T-helper 1 cell (primary cell): ENCODE data around the gene TRIM42.

ENCODE experiments used
- DNase-seq, 5 donors: peaks; one replicate each; pipeline ENCODE4 v3.0.0-alpha.2; 2012 to 2020
- total RNA-seq, 4 donors: gene quantifications; one replicate each; lab custom pipeline; 2026; lab: John Stamatoyannopoulos, UW

The TRIM42 gene
- 0 reads per million in 4 donors for total RNA-seq

DNA sequence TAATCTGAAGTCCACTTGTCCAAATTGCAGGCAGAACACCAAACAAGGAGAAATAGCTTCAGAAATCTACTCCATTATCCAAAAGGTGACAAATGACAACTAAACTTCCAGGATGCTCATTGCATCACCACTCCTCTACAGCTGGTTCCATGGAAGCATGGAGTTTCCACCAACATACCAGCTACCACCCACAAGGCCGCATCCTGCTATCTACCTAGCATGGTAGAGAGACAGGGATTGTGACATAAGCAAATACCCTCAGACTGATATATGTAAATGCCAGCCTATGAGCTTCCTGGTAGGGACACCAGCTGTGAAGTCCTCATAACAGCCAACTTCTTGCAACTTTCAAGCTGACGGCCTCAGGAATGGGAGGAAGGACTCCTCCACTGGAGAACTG is at the start of gene TRIM42:
TRIM42 (plus strand) TSS at position 301 of the 400 bp plus-strand sequence. CDS start 166 bp downstream, outside the sequence.
- DNase-seq: no peak

DNA sequence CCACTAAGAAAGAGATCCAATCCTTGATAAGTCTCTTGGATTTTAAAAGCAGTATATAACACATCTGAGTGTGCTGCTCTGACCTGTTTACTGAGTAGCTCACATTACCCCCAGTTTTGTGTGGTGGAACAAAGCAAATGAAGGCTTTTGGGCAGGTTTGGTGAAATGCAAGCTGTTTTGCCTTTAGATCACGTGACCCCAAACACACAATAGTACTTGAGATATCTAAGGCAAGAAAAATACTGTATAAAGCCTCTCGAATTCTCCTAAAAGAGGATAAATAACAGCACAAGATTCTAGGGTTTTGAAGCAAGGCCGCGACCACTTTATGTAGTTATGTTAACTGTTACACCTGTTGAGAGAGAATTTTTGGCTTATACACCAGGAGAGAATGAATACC is 49.3 kb upstream of the TRIM42 start:
- DNase-seq: no peak

DNA sequence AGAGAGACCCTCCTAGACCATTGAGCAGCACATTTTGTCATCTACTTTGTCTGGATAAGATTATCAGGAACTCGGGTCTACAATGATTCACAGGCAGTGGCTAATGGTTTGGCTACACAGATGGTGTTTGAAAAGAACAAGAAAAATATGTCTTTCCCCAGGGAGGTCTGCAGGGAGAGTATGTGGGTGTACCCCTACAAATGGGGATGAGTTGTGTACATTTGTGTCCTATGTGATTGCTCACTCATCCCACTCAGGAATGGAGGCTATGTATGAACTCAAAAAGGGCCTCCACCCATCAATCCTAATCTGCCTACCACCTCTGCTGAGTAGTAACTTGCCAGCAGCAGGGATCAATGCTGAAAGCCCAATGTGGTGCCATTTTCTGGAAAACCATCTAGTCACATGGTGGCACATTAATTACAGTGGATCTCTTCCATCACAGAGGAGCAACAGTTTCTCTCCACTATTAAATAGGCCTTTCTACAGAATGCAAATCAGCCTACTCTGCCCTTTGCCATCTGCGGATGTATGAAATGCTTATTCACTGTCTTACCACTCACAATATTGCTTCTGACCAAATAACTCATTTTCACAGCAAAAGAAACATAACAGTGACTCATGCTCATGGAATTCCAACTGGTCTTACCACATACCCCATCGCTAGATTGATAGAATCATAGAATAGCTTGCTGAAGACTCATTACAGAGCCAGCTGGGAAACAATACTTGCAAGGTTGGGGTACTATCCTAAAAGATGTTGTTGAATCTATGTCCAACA is 48.3 kb upstream of the TRIM42 start:
- DNase-seq: no peak

DNA sequence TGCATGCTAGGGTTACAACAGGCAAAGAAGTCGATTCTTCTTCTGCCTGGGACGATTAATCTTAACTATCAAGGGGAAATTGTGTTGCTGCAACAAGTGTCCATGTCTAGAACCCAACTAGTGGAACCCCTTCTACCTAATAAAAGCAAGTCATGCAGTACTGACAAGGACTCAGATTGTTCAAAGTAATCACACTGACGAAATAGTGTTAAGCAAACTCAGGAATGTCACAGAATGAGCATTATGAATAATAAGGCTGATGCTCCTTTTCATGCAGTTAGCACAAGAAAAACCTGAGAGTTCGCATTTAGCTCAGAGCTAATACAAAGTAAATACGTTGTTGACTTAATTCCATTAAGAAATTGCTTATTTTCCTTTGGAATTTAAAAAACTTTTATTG is 47.5 kb upstream of the TRIM42 start:
- DNase-seq: no peak

DNA sequence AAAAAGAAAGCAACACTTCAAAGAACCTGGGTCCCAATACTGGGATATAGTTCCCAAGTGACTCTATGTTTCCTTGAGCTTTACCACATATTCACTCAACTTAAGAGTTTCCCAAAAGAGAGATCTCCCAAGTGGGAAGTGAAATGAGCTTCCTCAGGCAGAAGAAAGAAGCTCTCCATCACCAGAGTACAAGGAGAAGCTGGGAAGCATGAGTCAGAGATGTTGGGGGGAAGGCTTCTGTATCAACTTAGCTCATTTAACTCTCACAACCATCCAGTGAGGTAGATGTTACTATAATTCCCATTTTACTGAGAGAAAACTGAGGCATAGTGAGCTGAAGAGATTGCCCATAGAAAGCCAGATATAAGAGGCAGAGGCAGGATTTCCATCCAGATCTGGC is 47.0 kb upstream of the TRIM42 start:
- no peak for DNase-seq

DNA sequence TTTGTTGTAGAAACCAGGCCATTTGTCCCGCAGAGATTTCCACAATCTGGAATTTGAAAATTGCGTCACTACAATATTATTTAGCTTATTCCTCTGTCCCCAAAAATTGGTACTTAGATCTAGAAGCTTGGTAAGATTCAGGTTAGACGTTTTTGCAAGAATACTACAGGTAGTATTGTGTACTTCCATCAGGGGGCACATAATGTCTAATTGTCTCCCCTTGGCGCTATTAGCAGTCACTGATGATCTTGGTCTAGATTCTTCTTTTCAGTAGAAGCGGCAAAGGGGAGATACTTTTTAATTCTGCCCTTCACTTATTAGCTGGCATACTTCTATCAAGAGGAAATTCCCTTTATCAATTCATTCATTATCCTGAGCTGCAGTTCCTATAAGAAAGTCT is 42.6 kb upstream of the TRIM42 start:
- DNase-seq: no peak

DNA sequence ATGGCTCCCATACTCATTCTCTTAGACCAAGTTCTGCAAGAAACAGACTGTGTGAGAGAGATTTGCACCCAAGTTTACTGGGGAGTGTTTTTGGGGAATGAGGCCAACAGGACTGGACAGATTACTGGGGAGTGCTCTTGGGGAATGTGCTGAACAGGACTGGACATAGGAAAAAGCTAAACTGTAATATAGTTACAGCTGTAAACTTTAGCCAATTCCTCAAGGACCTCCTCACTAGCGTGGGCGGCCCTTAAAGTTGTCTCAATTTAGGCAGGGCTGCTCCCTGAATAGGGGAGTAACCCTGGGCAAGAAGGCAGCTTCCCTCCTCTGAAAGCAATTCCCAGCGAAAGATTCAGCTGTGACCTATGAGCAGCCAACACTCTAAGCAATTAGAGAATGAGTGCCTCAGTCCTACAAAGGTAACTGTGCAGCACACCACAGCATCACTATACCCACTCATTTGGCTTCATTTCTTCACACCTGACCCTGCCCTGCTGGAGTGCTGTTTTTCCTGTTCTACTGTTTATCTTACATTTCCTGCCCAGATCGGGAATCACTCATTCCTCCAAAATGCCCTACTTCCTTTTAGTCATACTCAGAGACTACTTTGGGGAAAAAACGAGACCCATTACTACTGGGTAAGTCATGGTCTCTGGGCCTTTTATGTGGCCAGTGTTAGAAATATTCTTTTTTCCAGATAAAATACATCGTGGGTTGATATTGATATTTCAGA is 41.3 kb upstream of the TRIM42 start:
- DNase-seq: no peak

DNA sequence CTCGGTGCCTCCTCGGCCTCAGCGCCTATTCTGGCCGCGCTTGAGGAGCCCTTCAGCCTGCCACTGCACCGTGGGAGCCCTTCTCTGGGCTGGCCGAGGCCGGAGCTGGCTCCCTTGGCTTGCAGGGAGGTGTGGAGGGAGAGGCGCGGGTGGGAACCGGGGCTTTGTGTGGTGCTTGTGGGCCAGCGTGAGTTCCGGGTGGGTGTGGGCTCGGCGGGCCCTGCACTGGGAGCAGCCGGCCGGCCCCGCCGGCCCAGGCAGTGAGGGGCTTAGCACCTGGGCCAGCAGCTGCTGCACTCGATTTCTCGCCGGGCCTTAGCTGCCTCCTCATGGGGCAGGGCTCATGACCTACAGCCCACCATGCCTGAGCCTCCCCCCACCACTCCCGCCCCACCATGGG is 26.6 kb upstream of the TRIM42 start:
- DNase-seq: no peak

DNA sequence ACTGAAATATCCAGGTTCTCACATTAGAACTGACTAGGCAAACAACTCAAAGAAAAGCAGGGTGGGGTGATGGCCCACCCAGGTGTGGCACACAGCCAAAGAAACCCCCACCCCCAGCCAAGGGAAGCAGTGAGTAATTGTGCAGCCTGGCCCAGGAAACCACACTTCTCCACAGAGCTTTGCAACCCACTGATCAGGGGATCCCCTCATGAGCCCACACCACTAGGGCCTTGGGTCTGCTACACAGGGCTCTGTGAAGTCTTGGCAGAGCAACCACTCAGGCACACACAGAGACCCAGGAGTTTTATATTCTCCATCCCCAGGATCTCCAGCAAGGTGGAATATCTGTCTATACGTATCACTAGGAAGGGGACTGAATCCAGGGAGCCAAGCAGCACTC is 22.2 kb upstream of the TRIM42 start:
- no peak for DNase-seq

DNA sequence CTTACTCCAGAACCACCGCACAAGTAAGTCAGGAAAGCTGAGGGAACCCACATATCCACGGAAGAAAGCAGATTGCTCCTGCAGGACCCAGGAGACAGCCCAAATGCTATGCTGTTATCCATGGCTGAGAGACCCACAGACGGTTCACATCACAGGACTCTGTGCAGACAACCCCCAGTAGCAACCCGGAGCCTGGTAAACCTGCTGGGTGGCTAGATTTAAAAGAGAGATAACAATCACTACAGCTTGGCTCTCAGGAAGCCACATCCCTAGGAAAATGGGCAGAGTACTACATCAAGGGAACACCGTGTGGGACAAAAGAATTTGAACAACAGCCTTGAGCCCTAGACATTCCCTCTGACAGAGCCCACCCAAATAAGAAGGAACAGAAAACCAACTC is 13.8 kb upstream of the TRIM42 start:
- DNase-seq: no peak

DNA sequence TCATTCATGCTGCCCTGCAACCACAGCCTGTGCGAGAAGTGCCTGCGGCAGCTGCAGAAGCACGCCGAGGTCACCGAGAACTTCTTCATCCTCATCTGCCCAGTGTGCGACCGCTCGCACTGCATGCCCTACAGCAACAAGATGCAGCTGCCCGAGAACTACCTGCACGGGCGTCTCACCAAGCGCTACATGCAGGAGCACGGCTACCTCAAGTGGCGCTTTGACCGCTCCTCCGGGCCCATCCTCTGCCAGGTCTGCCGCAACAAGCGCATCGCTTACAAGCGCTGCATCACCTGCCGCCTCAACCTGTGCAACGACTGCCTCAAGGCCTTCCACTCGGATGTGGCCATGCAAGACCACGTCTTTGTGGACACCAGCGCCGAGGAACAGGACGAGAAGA is 4.7 kb downstream of the TRIM42 start:
- no peak for DNase-seq

DNA sequence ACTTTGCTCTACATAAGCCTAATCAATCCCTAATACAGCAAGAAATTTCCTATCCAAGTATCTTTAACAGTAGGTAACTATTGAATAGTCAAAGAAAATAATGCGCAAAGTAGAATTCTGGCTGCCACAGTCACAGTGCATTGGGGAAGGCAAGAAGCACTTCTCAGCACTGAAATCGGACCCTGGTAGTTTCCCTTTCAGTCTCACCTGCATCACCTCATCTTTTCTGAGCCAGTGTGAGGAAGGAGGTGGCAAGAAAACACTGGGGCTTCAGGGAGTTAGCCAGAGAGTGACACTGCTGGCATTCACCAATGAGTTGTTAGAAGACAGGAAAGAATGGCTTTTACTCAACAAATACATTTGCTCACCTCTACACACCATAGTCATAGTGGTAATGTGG is 8.3 kb downstream of the TRIM42 start:
- DNase-seq: no peak

DNA sequence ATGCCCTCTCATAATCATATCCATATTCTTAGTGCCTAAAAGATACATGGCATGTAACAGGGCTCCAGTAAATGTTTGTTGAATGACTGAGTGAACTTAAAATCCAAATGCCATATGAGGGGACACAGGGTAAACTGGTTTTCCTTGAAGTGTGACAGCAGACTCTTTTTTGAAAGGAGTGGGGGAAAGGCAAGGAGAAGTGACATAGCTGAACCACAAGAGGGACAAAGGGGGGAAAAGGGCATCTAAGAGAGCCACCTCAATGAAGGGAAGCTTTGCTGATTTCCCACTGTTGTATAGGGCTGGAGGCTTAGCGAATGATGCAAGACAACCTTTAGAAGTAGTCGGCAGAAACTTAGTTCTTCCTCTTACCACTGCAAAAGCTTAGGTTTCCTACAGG is 9.1 kb downstream of the TRIM42 start:
- no peak for DNase-seq

DNA sequence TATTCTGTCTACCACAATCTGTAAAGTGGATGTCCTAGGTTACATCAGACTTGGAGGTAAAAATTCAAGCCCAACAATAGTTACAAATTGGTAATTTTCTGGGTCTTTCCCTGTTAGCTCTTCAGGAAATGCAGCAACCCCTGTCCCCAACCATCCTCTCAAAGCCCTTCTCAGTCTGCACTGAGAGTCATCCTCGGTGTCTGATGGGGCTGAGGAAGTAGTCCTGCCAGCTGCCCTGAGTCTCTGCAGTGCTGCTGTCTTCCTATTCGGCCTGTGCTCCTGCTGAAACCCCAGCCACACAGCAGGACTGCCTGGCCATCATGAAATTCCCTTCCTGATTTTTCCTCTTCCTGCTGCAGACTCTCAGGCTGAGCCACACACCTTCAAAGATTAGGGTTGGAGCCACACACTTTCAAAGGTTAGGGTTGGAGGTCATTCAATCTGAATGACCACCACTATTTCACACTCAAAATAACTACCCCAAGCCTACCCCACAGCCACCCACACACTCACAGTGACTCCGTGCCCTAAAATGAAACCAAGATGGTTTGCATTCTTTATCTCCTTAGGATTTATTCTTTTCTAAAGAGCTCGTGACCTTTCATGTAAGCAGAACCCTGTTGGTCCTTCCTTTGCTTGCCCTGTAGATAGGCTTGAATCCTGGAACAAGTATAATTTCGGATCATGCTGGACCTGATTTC is 17.6 kb downstream of the TRIM42 start:
- no peak for DNase-seq

DNA sequence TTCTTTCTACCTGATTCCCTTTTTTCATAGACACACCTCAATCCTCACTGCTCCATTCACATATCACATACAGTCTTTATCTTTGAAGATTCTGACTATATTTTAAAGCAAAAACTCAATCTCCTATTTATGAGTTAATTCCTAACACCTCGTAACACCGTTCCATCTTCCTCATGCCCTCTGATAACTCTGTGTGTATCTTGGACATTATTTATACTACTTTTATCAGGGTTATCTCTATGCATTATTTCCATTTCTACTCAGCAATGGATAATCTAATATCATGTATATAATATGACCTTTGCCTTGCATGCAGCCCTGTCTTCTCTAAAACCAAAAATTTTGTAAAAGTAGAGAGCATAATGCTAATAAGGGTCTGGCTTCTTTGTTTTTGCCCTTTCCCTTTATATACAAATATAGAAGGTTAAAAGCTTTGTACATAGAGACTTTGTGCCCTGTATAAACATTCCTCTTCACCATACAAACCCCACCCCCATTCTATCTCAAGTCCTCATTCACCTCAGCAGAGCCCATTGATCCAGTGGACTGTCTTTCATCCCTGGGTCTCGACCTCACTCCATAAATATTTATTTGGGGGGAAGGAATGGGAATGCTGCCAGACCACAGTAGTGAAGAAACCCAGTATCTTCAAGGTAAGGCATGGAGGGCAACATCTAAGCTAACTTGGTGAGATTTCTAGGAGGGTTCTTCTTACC is 21.8 kb downstream of the TRIM42 start:
- DNase-seq: no peak

DNA sequence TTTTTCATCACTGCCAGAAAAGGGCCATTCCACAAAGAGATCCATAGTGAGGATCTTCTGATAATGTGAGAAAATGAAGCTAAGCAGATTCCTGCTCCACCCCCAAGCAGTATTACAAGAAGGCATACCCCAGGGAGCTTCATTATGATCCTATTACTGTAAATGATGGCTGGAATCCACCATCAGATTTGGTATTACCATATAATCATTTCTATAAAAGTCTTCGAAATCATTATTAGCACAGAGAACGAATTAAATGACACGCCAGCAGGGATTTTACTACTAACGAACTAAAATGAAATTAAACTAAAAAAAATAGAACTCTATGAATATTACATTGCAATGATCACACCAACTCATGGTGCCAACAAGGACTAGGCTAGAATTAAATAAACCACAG is 24.4 kb downstream of the TRIM42 start:
- DNase-seq: no peak

DNA sequence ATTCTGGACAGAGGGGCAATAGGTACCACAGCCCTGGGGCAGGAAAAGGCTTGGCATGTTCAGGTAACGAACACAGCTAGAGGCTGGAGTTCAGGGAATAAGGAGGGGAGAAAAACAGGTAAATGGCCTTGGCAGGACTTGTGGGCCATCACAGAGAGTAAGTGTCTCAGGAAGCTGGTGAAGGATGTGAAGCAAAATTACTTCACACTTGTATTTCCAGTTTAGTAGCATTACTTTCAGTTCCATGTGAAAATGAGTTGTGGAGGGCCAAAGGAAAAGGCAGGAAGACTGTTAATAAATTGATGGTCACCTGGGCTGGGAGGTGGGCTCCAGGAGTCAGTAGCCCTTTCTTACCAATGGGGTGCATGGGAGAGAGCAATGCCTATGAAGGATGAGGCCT is 25.6 kb downstream of the TRIM42 start:
- DNase-seq: no peak

DNA sequence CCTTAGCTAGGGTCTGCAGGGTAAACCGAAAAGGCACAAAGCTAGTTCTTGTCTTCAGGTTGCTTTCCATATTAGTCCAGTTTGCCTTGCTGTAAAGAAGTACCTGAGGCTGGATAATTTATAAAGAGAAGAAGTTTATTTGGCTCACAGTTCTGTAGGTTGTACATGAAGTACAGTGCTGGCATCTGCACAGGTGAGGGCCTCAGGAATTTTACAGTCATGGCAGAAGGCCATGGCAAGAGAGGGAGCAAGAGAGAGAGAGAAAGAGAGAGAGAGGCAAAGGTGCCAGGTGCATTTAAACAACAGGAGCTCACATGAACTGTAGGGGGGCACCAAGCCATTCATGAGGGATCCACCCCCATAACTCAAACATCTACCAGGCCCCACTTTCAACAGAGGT is 26.9 kb downstream of the TRIM42 start:
- no peak for DNase-seq

DNA sequence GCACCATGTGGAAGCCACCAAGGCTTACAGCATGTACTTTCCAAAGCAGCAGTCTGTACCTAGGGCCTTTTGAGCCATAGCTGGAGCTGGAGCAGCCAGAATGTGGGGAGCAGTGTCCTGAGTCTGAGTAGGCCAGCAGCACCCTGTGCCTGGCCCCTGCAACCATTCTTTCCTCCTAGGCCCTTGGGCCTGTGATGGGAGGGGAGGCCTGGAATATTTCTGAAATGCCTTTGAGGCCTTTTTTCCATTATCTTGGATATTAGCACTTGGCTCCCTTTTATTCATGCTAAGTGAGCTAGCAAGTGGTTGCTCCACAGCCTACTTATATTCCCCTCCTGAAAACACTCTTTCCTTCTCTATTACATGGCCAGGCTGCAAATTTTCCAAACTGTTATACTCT is 28.1 kb downstream of the TRIM42 start:
- no peak for DNase-seq

DNA sequence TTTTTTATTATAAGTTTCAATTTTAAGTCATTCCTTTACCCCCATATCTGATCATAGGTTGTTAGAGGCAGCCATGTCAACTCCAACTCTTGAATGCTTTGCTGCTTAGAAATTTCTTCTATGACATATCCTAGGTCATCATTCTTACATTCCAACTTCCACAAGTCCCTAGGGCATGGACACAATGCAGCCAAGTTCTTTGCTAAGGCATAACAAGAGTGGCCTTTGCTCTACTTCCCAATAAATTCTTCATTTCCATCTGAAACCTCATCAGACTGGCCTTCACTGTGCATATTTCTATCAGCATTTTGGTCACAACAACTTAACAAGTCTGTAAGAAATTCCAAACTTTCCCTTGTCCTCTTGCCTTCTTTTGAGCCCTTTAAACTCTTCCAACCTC is 28.5 kb downstream of the TRIM42 start:
- no peak for DNase-seq

DNA sequence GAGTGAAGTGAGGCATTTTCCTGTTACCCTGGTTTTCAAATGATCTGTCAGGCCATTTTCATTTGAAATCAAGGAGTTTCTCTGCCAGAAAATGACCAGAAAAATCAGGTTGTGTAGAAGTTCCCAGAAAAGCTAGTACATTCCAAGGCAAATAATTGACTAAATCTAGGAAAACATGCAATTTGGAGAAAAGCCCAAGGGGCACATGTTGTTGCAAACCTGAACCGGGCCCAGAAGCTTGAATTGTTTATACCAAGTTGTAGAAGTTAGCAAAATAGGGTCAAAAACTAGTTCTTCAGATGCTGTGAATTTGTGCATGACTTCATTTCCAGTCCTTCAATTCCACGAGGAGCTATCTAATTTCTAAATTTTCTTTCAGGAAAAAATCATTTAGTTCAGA is 31.0 kb downstream of the TRIM42 start:
- DNase-seq: no peak

DNA sequence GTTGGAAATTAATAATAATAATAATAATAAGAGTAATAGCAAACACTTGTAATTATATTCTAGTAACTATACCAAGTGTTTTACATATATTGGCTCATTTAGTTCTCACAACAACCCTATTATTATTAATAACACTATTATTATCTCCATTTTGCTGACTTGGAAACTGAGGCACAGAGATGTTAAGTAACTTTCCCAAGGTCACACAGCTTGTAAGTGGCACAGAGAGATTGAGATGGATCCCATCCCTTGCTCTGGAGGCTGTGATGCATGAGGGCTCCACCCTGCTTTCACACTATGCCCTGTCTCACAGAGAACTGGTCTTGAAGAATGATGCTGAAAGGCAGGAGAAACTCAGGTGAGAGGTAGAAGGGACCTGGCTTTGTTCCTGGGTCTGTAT is 31.9 kb downstream of the TRIM42 start:
- no peak for DNase-seq

DNA sequence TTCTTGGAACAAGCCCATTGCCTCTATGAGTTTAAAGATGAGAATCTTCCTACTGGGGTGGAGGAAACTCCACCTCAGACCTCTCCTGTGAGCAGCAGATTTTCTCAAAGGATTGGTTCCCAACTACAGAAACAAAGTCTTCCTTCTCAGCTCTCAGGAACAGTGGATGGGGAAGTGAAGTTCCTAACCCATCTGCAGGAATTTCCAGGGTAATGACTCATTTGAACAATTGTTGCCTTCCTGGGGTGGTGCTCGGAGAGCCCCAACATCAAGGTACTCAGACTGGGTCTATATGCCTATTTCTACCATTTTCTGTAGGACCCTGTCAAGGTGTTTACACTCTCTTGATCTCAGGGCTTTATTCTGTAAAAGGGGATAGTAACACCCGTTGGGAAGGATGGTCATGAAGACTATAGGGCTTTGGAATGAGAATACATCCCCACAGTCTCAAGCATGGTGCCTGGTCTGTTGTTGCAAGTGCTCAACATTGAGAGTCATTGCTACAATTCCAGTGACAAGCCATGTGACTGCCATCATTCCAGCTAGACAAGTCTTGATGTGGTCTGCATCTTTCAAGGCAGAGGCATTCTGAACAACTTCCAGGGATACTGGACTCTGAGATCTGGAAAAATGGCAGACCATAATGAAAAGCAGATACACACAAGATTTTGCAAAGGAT is 33.0 kb downstream of the TRIM42 start:
- DNase-seq: no peak
